Raji (cell line): ENCODE data around the gene FCN1.

Source experiments
- POLR2A ChIP-seq: IDR thresholded peaks from 2 replicates; pipeline ENCODE4 v1.6.1; 2011; ENCODE audit warnings: low read depth, low read length, control low read depth; ENCODE audit not compliant: insufficient read depth

FCN1 gene

DNA sequence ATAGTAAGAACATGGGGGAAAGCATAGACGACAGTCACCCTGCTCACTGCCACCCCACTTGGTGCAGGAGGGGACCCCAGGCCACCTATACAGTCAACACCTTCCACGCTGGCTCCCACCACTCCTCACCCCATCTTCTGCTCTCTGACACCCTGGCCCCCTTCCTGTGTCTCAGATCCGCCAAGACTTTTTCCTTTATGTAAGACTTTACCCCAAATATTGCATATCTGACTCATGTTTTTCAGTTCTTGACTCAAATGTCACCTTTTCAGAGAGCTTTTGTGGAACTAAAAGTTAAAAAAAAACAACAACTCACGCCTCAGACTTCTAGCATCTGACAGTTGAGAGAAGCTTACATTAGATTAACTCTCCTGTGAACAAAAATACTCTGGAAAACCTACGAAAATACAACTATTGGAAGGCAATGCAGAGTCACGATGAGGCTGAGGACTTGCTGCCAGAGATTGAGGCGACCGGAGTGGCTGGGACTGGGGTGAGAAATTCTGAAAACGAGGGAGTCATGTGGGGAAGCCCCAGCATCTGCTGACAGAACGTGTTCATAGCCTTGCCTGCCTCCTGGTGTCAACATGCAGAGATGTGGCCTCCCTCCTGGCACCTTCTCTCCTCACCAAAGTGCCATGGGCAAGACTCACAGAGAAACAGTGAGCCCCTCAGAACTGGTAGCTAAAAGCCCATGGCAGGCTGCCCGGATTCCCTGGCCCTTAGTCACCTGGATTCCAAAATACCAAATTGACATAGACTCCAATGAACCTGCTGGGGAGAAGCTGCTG lies 59.5 kb downstream of the FCN1 start:
- no peak for TF ChIP-seq POLR2A

DNA sequence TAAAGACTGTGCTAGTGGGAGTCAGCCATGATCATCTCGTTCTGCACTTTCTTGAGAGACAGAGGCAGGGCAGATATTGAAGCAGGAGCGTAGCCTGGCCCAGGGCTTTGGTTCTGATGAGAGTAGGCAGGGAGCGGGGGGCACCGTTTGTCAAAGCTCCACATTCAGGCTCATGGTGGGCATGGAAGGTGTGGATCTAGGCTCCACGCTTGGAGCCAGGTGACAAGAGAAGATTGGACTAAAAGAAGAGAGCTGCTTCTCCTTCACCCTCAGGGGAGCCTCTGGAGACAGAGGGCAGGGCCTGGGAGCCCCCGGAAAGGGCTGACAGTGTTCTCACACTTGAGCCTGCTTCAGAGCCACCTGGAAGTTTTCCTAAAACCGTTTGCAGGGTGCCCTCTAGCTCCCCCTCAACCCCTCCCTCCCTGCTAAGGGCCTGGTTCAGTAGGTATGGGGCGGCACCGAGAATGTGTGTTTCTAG lies 61.8 kb downstream of the FCN1 start:
- no peak for TF ChIP-seq POLR2A
